ENCODE measurements around the gene CASP14. TPM values are rescaled to one million over a fixed set of nuclear protein-coding genes. Genes with fewer than 3 reads are reported as not detected.

CASP14 gene
- total and polyA plus RNA-seq, 11 donors: not detected

GRCh38 chr19:15104411-15104810 lies 55.1 kb downstream of the CASP14 start:
- TF ChIP-seq POLR2A (IDR thresholded peaks at IDR 0.05) (no peak), CTCF (IDR thresholded peaks at IDR 0.05) (no peak)
- WGBS, 4 donors: 73 to 95% (median 81%) methylated on average over 1 of the region's 1 CpG
- ATAC-seq (no peak), DNase-seq (no peak)
- Histone ChIP-seq H3K36me3 (peaks cover 0 to 8% (median 2%) of the 10 kb centered on the region in 9 donors), H3K27me3 (peaks cover 0 to 11% (median 0%) of the 10 kb centered on the region in 9 donors), H3K4me1 (peaks cover 0 to 20% (median 8%) of the 10 kb centered on the region in 12 donors), H3K27ac (no peak overlapping the region), H3K4me3 (no peak overlapping the region), H3K9me3 (peaks cover 0 to 25% (median 11%) of the 10 kb centered on the region in 12 donors)
- intact Hi-C loops (cut with DNase I): loop anchor here in 4 of 10 donors (5.0 to 10.0 kb wide), 4 partner anchors 43 to 160 kb away; no protein-coding TSS in a partner anchor

- no peak for ATAC-seq
- Histone ChIP-seq H3K4me1 (peaks cover 0 to 20% (median 8%) of the 10 kb centered on the region in 12 donors), H3K27me3 (peaks cover 0 to 11% (median 0%) of the 10 kb centered on the region in 9 donors), H3K27ac (no peak overlapping the region), H3K36me3 (peaks cover 0 to 14% (median 7%) of the 10 kb centered on the region in 9 donors), H3K4me3 (no peak overlapping the region), H3K9me3 (peaks cover 0 to 25% (median 11%) of the 10 kb centered on the region in 12 donors)
- 90 to 100% (median 96%) methylated on average over 1 to 3 of the region's 3 CpGs for WGBS, 4 donors
- TF ChIP-seq POLR2A (IDR thresholded peaks at IDR 0.05) (no peak), CTCF (IDR thresholded peaks at IDR 0.05) (no peak)
- intact Hi-C loops (cut with DNase I): loop anchor here in 4 of 10 donors (10.0 kb wide), 2 partner anchors 150 to 160 kb away; no protein-coding TSS in a partner anchor
- DNase-seq: no peak
These were observed 55.8 kb downstream of the CASP14 start for GRCh38 chr19:15105044-15105443.

GRCh38 chr19:15107061-15108010 lies 58.1 kb downstream of the CASP14 start, which contains the start of gene SYDE1:
SYDE1 (plus strand) TSS chr19:15107401; CDS start chr19:15107434, 33 bp downstream.
- WGBS, 4 donors: 1% methylated on average over 30 to 78 of the region's 78 CpGs
- Histone ChIP-seq H3K36me3 (peaks cover 0 to 36% (median 30%) of the 10 kb centered on the region in 9 donors), H3K9me3 (peaks cover 0 to 22% (median 11%) of the 10 kb centered on the region in 12 donors), H3K27me3 (peaks cover 0 to 11% (median 0%) of the 10 kb centered on the region in 9 donors), H3K4me3 (peak within 1 kb of the TSS; percentile 65 to 98 (median 88)), H3K27ac (peak within 1 kb of the TSS; percentile 88 to 98 (median 95)), H3K4me1 (peaks cover 0 to 20% (median 7%) of the 10 kb centered on the region in 12 donors)
- TF ChIP-seq POLR2A (IDR thresholded peaks at IDR 0.05): peak; percentile 29 to 64
- TF ChIP-seq CTCF (IDR thresholded peaks at IDR 0.05): no peak
- peak; percentile 60 to 73 (median 65) for DNase-seq
- intact Hi-C loops (cut with DNase I): loop anchor here in 6 of 10 donors (1.0 to 10.0 kb wide), 4 partner anchors 17 to 157 kb away; a partner anchor contains a TSS
- ATAC-seq: peak; percentile 35 to 77 (median 67)

Other genes with a start within 250 kb of the CASP14 start
- not detected for gene OR7A5, start 214.3 kb upstream of the CASP14 start, total RNA-seq
- gene OR7A5, start 214.3 kb upstream of the CASP14 start, polyA plus RNA-seq: not detected
- under 1 TPM in 3 of 9 donors, not detected in 6; 0.02 to 0.28 (median 0.17) TPM for gene OR7C1, start 214.3 kb upstream of the CASP14 start, total RNA-seq
- gene OR7C1, start 214.3 kb upstream of the CASP14 start, polyA plus RNA-seq: not detected
- not detected for gene OR7A10, start 200.6 kb upstream of the CASP14 start, total RNA-seq
- not detected for gene OR7A10, start 200.6 kb upstream of the CASP14 start, polyA plus RNA-seq
- gene OR7A17, start 163.3 kb upstream of the CASP14 start, total RNA-seq: not detected
- gene OR7A17, start 163.3 kb upstream of the CASP14 start, polyA plus RNA-seq: not detected
- gene OR7C2, start 108.0 kb upstream of the CASP14 start, total RNA-seq: not detected
- not detected for gene OR7C2, start 108.0 kb upstream of the CASP14 start, polyA plus RNA-seq
- gene SLC1A6, start 69.6 kb upstream of the CASP14 start, total RNA-seq: not detected
- not detected for gene SLC1A6, start 69.6 kb upstream of the CASP14 start, polyA plus RNA-seq
- gene OR1I1, start 32.7 kb downstream of the CASP14 start, total RNA-seq: not detected
- not detected for gene OR1I1, start 32.7 kb downstream of the CASP14 start, polyA plus RNA-seq
- gene SYDE1, start 57.9 kb downstream of the CASP14 start, total RNA-seq: 10 to 100 TPM; 11.2 to 29.6 (median 15.8) TPM
- 10 to 100 TPM in 1 of 2 donors, 1 to 10 TPM in 1; 8.0 to 14.5 TPM for gene SYDE1, start 57.9 kb downstream of the CASP14 start, polyA plus RNA-seq
- gene NOTCH3, start 151.5 kb downstream of the CASP14 start, total RNA-seq: 10 to 100 TPM; 20.9 to 77.2 (median 35.2) TPM
- 10 to 100 TPM; 16.7 to 21.9 TPM for gene NOTCH3, start 151.5 kb downstream of the CASP14 start, polyA plus RNA-seq
- 1 to 10 TPM in 1 of 9 donors, under 1 TPM in 5, not detected in 3; 0.12 to 1.3 (median 0.14) TPM for gene EPHX3, start 183.0 kb downstream of the CASP14 start, total RNA-seq
- gene EPHX3, start 183.0 kb downstream of the CASP14 start, polyA plus RNA-seq: under 1 TPM; 0.11 to 0.21 TPM